ENCODE measurements around the gene CCDC88C.

Gene CCDC88C

DNA sequence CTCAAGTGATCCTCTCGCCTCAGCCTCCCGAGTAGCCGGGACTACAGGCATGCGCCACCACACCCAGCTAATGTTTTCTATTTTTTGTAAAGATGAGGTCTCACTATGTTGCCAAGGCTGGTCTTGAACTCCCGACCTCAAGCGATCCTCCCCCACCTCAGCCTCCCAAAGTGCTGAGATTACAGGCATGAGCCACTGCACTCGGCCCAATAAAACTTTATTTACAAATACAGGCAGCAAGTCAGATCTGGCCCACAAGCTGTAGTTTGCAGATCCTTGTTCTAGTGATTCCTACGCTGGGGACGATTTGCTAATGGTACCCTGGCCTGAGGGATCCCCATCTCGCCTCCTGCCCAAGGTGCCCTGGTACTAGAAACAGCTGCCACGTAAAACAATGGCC is 74.6 kb downstream of the CCDC88C start:
- DNase-seq (ENCODE audit: low read depth): no peak

DNA sequence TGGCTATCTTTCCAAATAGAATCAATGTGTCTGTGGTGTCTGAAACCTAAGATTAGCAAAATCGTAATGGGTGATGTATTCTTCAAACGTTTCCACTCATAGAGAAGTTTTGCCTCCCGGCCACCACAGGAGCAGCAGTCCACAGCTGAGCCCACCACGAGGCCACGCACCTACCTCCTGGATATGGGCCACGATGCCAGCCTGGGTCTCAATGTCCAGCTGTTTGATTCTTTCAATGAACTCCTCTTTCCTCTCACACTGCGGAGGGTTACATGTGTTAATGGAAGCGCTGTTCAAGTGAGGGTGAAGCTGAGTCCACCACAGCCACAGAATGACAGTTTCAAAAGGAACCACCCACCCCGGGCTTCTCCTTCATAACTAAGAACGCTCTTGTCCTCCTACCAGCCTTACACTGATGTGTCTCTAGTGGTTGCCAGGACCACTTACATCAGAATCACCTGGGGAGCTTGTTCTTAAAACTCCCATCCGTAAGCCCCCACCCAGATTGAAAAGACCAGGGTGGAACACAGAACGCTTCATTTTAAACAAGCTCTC is 75.3 kb downstream of the CCDC88C start:
- DNase-seq (ENCODE audit: low read depth): no peak

DNA sequence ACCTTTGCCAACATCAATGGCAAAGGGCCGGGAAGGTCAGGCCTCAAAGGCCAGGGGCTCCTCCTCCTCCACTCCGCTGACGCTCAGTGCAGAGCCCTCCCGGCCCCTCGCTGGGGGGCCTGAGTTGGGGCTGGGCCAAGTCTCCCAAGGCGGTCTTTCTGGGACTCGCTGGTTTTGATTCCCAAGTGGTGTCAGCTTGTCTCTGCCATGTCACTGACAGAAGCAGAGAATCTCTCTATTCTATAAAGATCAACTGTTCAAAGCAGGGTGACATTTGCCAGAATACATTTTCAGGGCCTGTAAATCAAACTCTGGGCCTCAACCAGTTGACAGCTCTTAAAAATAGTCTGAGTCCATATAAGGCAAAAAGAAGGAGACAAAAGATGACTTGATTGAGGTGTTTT is 75.9 kb downstream of the CCDC88C start:
- DNase-seq (ENCODE audit: low read depth): no peak

DNA sequence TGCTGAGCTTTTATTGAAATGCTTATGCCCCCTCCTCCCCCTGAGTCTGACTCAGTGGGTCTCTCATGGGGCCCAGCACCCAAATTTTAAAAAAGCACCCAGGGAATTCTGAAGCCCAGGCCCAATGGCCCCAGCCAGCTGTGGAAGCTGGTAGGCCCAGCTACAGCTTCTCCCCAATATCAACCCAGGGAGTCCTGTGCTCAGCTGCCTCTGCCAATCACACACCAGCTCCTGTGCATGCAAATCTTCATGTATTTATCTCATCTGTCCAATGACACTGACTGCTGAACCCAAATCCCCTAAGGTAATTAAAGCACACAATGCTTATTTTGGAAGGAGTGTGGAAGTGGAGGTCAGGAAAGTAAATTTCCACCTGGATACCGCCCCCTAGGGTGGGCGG is 76.3 kb downstream of the CCDC88C start:
- DNase-seq (ENCODE audit: low read depth): no peak

DNA sequence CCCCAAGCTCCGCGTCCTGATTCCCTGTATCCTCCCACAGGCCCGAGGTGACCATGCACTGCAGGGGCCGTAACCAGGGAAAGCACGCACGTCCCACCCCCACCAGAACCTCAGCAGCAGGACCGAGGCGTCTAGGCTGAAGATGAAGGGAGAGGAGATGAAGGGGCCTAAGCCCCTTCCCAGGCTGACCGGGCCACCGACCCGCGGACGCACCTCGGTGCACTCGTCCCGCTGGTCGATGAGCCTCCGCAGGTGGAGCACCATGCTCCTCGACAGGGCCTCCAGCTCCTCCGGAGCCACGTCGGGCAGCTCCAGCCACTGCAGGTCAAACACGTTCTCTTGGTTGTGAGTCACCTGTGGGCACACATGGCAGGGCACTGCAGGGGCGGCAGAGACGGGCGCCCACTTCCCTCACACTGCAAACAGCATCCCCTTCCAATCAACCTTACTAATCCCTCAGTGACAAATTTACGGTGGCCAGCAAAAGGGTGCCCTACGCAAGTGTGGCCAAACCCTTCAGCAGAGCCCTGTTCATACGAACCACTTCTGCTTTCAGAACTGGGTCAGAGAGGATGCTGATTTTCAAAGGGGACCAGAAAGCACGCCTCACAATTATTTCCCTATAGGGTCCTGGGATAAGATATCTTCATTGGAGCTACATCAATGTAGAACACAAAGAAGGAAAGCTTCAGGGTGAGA is 77.8 kb downstream of the CCDC88C start:
- DNase-seq (ENCODE audit: low read depth): no peak

DNA sequence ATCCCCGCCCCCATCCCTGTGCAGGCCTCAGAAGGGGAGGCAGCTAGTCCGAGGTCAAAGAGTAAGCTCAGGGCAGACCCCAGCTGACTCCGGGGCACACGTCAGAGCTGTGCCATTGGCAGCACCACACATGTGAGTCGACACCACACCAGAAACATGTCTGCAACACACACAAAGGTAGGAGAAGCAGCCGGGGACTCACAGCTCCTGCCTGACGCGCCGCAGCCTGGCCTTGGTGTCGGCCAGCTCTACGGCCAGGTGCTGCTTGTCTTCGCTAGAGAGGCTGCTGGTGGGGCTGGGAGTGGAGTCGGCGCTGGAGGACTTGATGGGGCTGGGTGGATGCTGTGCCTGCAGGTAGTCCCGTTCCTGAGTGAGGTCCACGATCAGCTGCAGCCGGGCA is 78.5 kb downstream of the CCDC88C start:
- no peak for DNase-seq (ENCODE audit: low read depth)

DNA sequence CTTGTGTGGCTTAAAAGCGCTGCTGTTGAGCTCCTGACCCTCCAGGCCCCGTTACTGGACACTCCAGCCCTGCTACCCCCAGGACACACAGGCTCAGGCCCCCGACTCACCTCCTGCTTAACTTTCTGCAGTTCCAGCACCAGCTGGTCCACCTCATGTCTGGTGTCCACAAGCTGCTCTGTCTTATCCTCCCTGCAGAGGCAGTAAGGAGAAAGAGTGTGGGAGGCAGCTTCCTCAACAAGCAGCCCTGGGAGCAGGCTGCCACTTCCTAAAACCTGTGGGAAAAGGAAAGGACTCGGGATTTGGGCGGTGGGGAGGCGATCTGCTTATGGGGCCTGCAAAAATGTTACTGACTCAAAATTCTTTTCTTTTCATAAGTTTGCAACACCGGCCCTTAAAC is 79.2 kb downstream of the CCDC88C start:
- no peak for DNase-seq (ENCODE audit: low read depth)

DNA sequence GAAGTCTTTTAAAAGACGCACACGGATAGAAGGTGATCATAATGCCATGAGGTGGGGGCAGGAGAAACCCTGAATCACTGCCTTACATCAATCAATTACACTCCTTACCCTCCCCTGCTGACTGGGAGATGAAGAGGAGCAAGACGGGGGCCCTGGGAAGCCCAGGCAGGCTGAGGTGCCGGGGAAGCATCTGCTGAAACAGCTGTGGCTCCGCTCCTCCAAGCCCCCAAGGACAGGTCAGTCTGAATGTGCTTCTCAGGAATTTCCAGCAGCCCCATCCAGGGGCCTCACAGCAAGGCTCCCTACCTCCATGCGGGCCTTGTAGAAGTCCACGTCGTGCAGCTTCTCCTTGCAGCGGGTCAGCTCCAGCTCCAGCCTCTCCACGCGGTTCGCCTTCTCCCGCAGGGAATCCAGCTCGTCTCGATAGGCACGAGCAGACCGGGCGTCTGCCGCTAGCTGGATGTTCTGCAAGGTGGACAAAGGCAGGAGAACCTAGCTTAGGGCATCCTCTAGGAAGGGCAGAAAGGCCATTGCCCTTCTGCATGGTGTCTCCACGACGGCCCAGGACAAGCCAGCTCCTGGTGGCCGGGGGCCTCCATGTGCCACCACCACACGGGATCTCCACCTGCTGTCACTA is 79.8 kb downstream of the CCDC88C start:
- no peak for DNase-seq (ENCODE audit: low read depth)

DNA sequence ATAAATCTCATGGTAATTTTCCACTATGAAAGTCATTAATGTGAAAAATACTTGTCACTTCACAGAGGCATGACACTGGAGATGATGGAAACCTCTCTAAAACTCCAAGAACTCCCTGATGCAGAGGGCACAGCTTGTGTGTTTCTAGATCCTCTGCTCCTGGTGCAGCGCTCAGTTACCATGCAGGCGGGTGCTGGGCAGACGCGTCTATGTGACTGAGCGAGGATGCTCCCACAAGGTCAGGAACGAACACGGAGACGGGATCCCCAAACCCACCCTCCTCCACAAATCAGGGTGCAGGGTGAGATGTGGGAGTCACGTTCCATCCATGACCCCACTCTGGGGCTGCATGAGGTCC is 81.5 kb downstream of the CCDC88C start:
- no peak for DNase-seq (ENCODE audit: low read depth)

DNA sequence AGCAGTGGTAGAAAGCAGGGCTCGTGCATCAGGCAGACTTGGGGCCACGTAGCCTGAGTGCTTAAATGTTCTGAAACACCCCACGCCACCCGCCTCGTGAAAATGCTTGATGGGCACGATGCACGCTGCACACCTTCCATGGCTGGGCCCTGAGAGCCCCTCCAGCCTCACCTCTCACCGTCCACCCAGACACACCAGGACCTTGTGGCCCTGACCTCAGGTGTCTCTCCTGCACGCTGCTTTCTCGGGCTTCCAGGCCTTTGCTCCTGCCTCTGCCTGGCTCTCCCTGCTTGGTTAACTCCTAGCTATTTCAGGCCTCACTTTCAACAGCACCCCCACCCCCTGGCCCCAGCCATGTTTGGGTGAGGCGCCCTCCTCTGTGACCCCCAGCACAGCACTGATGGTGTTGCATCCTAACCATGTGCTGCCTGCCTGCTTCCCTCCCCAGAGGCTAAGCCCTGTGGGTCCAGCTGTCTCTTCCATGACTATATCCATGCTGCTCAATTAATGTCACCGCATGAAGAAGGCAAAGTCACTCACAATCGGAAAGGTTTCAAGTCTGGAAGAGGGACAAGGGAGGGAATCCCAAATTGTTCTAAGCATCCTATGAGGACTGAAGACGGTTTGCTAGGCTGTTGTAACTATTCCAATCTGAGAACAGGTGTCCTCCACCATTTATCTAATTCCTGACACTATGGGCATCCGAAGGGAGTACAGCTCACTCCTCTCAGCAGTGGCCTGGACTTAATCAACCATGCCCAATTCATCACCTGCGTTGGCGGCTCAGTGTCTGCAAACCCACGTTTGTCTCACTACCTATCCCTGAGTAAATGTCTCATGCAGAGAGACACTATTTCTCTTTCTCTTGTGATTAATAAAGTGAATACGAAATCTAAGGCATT is 82.2 kb downstream of the CCDC88C start:
- DNase-seq (ENCODE audit: low read depth): no peak

DNA sequence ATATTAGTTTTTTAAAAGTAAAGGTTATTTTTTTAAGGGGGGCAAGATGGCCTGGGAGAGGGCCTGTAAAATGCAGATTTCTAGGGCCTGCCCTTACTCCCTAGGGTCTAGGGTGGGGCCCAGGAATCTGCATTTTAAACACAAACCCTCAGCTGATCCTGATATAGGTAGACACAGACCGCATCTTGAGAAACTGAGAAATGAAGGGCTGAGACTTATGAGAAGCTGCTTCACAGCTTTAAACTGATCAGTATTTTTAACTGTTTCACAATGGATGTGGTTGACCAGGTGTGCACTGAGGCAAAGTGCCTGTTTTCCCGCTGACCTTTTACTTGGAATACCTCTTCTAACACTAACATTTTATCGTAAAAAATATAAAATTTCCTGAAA is 84.0 kb downstream of the CCDC88C start:
- no peak for DNase-seq (ENCODE audit: low read depth)

DNA sequence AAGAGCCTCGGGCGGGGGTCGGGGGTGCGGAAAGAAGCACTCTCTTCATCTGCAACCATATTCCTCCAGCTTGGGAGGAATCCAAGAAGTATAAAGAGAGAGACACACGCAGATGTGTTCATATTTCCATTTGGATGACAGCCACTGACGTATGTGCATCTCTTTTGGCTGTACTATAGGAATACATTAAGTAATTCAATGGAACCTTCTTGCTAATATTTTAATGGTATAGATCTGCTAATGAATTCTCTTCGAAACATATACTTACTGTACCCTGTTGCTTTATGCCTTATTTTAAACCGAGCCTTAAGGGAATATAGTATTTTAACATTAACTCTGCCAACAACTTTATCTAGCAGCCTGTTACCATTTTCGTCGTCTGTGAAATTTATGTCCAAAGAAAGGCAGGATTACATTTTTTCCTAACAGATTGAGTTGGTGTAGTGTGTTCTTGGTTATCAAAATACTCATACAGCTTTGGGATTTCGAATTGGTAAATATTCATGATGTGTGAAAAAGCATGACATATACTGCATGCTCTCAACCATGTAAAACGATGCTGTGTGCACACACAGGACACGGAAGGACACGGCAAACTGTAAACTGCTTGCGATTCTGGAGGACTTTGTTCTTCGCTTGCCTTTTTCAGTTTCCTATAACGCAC is 84.5 kb downstream of the CCDC88C start:
- no peak for DNase-seq (ENCODE audit: low read depth)

DNA sequence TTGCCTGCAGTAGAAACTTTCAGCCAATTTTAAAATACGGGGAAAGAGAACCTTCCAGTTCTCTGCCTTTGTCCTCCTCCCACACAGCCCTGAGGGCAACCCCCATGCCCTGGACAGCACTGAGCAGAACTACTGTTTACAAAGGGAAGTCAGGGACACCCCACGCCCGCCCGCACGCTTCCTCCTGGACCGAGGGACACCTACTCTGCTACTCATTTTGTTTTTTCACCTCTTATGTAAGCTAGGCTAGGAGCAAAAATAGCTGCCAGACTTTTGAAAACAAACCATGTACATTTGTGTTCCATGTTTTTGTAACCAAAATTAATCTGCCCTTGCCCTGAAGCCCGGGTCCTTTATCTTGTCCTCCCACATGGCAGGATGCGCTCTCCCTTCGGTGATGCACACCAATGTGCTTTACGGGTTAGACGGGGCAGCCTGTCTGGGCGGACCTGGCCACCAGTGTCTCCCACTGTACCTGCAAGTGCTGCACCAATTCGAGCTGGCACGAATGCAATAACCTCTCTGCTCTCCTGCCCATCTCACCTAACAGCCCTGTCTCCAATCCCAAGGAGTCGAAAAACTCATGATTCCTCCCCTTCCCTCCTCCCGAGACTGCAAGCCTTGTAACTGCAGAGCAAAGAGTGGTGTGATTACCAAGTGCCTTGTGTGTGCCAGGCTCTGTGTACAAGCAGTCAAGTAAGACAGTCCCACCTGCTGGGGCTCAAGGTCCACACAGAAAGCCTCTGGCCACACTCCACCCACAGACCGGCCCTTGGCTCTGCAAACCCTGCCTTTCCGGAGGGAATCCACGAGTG is 85.2 kb downstream of the CCDC88C start:
- DNase-seq (ENCODE audit: low read depth): no peak

DNA sequence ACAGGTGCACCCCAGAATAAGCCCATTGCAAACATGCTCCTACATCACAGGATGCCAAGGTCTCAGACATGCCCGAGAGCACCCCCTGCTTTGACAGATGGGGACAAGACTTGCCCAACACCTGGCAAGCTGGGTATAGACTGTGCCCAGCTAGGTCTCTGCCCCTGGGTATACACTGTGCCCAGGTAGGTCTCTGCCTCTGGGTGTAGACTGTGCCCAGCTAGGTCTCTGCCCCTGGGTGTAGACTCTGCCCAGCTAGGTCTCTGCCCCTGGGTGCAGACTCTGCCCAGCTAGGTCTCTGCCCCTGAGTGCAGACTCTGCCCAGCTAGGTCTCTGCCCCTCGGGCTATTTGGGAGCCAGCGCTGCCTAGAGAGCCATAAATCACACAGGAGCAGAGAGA is 85.9 kb downstream of the CCDC88C start:
- DNase-seq (ENCODE audit: low read depth): no peak

DNA sequence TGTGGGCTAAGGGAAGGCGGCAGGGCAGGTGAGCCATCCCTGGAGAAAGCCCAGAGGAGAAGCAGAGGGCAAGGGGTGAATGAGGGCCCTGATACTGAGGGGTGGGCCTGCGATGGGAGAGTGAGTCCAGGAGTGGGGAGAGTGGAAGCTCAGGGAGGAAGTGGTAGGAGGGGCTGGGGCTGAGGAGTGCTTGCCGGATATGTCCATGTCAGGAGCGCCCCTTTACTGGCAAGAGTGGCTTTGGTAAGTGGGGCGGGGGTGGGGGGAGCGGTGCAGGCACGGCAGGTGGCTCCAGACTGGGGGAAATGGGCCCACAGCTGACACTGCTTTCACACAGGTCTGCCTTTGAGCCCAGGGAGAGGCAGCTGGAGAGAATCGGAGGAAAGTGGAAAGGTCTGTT is 86.8 kb downstream of the CCDC88C start:
- DNase-seq (ENCODE audit: low read depth): no peak

DNA sequence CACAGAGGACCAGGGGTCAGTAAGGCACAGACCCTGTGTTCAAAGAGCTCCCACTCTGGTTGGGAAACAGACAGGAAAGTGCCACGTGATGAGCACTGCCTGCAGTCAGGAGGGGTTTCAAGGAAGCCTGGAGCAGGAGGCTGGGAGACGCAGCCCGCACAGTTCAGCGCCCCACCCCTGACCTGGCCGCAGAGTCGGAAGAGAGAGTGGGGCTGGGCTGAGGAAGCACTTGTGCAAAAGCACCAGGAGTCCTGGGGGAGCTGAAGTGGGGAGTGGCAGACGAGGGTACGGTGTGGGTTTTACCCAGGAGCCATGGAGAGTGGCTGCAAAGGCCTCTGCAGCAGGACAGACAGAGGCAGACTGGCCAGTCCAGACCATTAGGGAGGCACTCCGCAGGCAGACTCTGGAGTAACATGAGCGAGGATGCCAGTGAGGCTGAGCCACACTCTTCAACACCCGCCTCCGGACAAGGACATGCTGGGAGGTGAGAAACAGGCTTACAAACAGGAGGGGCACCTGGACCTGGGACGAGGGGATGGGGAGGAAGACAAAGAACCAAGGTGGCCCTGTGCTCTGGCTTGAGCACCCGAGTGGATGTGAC is 87.4 kb downstream of the CCDC88C start:
- no peak for DNase-seq (ENCODE audit: low read depth)

DNA sequence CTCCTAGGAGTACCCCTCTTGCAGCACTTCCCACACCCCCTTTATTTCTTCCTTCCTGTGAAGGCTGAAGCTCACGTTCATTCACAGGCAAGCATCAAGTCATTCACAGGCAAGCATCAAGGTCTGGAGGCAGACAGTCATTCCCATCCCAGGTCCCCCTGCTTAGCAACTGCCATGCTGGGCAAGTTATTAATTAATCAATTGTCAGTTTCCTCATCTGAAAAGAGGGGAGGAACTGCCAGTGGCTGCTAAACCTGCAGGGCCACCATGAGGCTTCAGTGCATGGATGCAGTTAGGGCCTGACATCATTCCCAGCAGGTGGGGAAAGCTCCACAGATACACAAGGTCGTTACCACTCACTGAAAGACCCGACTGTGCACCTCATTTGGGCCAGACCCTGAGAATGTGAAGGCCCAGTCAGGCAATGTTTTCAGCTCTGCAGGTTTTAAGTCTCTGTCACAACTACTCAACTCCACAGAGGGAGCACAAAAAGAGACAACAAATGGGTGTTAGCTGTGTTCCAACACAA is 88.1 kb downstream of the CCDC88C start:
- DNase-seq (ENCODE audit: low read depth): no peak

DNA sequence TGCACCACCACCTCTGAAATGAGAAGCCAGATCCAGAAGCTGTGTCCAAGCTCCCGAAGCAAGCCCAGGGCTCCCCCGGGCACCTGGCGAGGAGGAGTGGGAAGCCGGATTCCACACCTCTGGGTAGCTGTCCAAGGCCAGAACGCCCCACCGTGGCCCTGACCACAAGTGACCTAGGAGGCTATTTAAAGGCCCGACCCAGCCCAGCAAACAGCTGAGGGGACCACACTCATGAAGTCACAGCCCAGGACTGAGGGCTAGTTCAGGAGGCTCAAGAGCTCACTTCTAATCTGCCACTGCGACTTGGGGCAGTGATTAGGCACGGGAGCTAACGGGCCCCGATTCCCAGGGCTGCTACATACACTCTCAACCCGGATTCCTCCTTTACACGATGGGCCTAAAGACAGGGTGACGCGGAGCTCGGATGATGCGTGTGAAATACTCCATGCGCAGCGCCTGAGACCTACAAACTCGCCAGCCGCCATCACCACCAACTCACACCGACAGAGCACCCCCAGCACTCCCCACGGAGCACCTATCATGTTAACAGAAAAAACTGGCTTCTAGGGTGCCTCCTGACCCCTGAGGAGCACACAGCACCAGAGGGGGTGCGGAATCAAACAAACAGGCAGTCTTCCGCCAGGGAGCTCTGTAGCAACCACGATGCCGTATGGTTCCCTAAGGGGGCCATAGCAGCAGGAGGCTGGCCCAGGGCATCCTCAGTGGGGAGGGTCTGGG is 89.1 kb downstream of the CCDC88C start:
- DNase-seq (ENCODE audit: low read depth): no peak

DNA sequence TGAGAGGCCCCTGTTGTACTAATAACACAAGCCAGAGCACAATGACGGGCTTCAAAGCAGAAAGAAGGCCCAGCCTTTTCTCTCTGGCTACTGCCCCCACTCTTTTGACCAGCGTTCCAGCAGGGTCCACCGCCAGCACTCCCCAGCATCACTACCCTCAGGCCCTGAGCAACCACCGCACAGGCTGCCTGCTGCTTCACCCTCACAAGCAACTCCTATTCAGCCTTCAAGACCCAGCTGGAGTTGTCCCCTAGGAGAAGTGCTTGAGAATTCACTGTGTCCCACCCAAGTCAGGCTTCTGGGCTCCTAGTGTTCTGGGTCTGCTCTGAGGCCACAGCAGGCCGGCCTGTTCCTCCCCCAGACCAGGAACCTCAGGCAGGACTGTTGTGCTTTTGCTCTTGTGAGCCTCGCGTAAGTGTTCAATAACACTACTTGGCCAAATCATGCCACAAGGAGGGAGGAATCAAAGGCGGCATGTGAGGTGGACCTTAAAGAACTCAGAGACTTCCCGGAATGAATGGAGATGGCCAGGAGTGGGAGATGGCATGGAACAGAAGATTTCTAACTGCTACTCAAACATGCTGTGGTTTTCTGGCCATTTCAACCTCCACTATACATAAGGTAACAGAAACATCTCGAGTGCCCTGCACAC is 89.8 kb downstream of the CCDC88C start:
- no peak for DNase-seq (ENCODE audit: low read depth)

DNA sequence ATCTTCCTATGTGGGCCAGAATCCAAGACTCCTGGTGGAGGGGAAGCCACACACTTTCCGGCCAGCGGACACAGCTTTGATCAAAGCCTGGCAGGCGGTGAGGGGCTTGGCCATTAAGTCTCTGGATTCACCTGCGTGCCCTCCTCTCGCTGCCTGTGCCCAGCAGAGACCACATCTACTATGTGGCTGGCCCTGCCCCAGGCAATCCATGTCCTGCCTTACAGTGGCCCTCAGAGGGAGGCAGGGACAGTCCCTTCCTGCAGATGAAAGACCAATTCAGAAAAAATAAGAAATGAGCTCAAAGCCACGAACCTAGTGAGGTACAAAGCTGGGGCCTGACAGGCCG is 90.4 kb downstream of the CCDC88C start:
- DNase-seq (ENCODE audit: low read depth): no peak

Measured in stimulated activated CD4-positive, alpha-beta T cell treated with anti-CD3 and anti-CD28 coated beads, Interleukin-2, amount 100 ng/mL, for 4 hours (primary cell).